Caco-2 (cell line): ENCODE measurements around the gene MYH8. TPM values are rescaled to one million over a fixed set of nuclear protein-coding genes. Genes with fewer than 3 reads are reported as not detected.

Experiments used
- BruUV-seq: library from RNA; stranded (reverse); fragments of 400-500 nt; replicated peaks from 2 replicates; lab custom pipeline; 2021; lab: Mats Ljungman, UMichigan
- CTCF ChIA-PET: fragments of 300-600 bp; sonication (Branson Sonifier 250); formaldehyde crosslinking; loops from one replicate; lab custom pipeline; 2022; ENCODE audit warnings: antibody characterized with exemption; lab: Charles Lee
- POLR2A ChIA-PET: fragments of 300-600 bp; sonication (Branson Sonifier 250); formaldehyde crosslinking; loops from one replicate; lab custom pipeline; 2022; ENCODE audit warnings: antibody characterized with exemption; lab: Charles Lee
- DNase-seq, 2 experiments: peaks; one replicate each; pipeline versions ENCODE4 v3.0.0 to v3.0.0-alpha.2; 2020 to 2022
- H3K27me3 ChIP-seq: replicated peaks from 2 replicates; pipeline ENCODE4 v1.6.0; 2011; ENCODE audit warnings: low read length; ENCODE audit not compliant: control insufficient read depth, insufficient read depth
- H3K36me3 ChIP-seq: 2 replicates; pipeline ENCODE4 v1.5.1; 2011; ENCODE audit warnings: low read length; ENCODE audit not compliant: control insufficient read depth, insufficient read depth
- H3K4me1 ChIP-seq: fragments of 250-450 bp; sonication (Bioruptor Pico); 2 replicates; pipeline ENCODE4 v1.5.1; 2020; ENCODE audit warnings: mild to moderate bottlenecking
- H3K4me3 ChIP-seq: 2 replicates; pipeline ENCODE4 v1.5.1; 2011; ENCODE audit warnings: low read depth, mild to moderate bottlenecking, control low read depth, low read length
- H3K9me3 ChIP-seq: fragments of 250-450 bp; sonication (Bioruptor Pico); 2 replicates; pipeline ENCODE4 v1.5.1; 2020; ENCODE audit warnings: mild to moderate bottlenecking, moderate library complexity
- H3K27ac Mint-ChIP-seq: one replicate; pipeline ENCODE4 v1.8.0; 2022; ENCODE audit warnings: mixed read lengths; ENCODE audit not compliant: unreplicated experiment
- H3K27me3 Mint-ChIP-seq: one replicate; pipeline ENCODE4 v1.8.0; 2022; ENCODE audit warnings: mixed read lengths; ENCODE audit not compliant: insufficient read depth, unreplicated experiment
- H3K36me3 Mint-ChIP-seq: one replicate; pipeline ENCODE4 v1.8.0; 2022; ENCODE audit warnings: mild to moderate bottlenecking, mixed read lengths; ENCODE audit not compliant: insufficient read depth, unreplicated experiment
- H3K4me1 Mint-ChIP-seq: one replicate; pipeline ENCODE4 v1.8.0; 2022; ENCODE audit warnings: low read depth, mixed read lengths; ENCODE audit not compliant: unreplicated experiment
- H3K4me3 Mint-ChIP-seq: one replicate; pipeline ENCODE4 v1.8.0; 2022; ENCODE audit warnings: mild to moderate bottlenecking, moderate library complexity, mixed read lengths; ENCODE audit not compliant: unreplicated experiment
- H3K9me3 Mint-ChIP-seq: one replicate; pipeline ENCODE4 v1.8.0; 2022; ENCODE audit warnings: mixed read lengths; ENCODE audit not compliant: unreplicated experiment
- intact Hi-C: fragments of 100-400 bp; cut with micrococcal nuclease; formaldehyde crosslinking; loops from one replicate; pipeline ENCODE4 v1.10.0; 2022; ENCODE audit not compliant: unreplicated experiment
- total RNA-seq: library from RNA; stranded (reverse); gene quantifications from 2 replicates; pipeline ENCODE4 v1.2.3, GENCODE V29; 2022
- TF ChIP-seq, protein P1 (sequence below), 2 experiments: fragments of 200-600 bp in 1 of 2; IDR thresholded peaks; 1 replicate in 1 of 2; 2 replicates in 1 of 2; pipeline versions ENCODE4 v1.5.1 to v1.8.0; 2011 to 2022; ENCODE audit warnings: antibody characterized with exemption in 1 of 2, control low read depth in 1 of 2, inconsistent platforms in 1 of 2, low read depth in 1 of 2, low read length in 1 of 2, mild to moderate bottlenecking in 1 of 2, moderate library complexity in 1 of 2; ENCODE audit not compliant: insufficient read depth in 1 of 2, severe bottlenecking in 1 of 2, unreplicated experiment in 1 of 2

Gene MYH8
- total RNA-seq, 1 experiment from 2014 or later = not detected

DNA sequence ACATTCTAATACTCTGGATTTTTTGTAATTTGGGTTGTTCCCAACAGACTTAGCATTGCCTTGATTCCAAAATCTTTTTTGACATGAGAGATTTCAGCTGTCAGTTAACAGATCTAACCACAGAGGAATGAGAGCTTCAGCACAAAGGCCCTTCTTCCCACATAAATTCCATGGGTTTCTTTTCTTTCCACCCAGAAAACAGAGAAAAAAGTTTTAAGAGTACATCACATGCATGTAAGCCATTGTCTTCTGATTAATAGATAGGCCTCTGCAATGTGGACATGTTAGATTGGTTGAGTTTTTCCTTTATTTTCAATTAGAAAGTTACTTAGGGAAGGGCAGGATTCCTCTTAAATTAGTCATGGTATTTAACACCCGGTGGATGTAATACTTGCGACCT is 939 bp downstream of the MYH8 start:
- no peaks in the 10 kb centered on the region for H3K9me3 ChIP-seq
- DNase-seq = no peak
- TF ChIP-seq, protein P1, sequence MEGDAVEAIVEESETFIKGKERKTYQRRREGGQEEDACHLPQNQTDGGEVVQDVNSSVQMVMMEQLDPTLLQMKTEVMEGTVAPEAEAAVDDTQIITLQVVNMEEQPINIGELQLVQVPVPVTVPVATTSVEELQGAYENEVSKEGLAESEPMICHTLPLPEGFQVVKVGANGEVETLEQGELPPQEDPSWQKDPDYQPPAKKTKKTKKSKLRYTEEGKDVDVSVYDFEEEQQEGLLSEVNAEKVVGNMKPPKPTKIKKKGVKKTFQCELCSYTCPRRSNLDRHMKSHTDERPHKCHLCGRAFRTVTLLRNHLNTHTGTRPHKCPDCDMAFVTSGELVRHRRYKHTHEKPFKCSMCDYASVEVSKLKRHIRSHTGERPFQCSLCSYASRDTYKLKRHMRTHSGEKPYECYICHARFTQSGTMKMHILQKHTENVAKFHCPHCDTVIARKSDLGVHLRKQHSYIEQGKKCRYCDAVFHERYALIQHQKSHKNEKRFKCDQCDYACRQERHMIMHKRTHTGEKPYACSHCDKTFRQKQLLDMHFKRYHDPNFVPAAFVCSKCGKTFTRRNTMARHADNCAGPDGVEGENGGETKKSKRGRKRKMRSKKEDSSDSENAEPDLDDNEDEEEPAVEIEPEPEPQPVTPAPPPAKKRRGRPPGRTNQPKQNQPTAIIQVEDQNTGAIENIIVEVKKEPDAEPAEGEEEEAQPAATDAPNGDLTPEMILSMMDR (IDR thresholded peaks at IDR 0.05; ENCODE audit: insufficient read depth in 1 of 2, low read depth in 1 of 2, low read length in 1 of 2, severe bottlenecking in 1 of 2, unreplicated experiment in 1 of 2) = no peak
- H3K4me3 ChIP-seq = no peak overlapping the region
- no peaks in the 10 kb centered on the region for H3K27me3 Mint-ChIP-seq
- H3K4me3 Mint-ChIP-seq = no peak overlapping the region
- H3K4me1 ChIP-seq = no peaks in the 10 kb centered on the region
- no peaks in the 10 kb centered on the region for H3K36me3 Mint-ChIP-seq
- no peaks in the 10 kb centered on the region for H3K4me1 Mint-ChIP-seq
- POLR2A ChIA-PET = no interaction called here
- no peaks in the 10 kb centered on the region for H3K36me3 ChIP-seq
- no peak overlapping the region for H3K27ac Mint-ChIP-seq
- CTCF ChIA-PET = no interaction called here
- no TSS peak for BruUV-seq
- H3K27me3 ChIP-seq = no peaks in the 10 kb centered on the region
- intact Hi-C loops = no loop called here
- H3K9me3 Mint-ChIP-seq = no peaks in the 10 kb centered on the region

DNA sequence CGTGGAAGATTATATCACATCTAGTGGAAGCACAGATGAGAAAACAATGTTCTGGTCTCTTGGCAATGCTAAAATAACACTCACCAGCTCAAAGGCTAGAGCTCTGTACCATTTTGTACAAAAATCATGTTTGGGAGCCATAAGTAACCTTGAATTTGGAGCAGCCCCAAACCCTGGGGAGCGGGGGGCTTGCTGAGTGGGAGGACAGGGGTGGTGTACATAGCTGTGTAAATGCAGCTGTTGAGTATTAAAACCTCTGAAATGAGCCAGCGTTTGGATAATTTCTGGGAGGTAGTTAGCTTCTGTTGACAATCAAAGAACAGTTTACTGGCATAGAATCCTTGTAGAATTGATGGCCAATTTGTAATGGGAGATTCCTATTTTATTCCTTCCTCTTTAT is 4.3 kb downstream of the MYH8 start:
- ChIA-PET CTCF (no interaction called here), POLR2A (no interaction called here)
- H3K4me1 ChIP-seq = no peaks in the 10 kb centered on the region
- Mint-ChIP-seq H3K27me3 (no peaks in the 10 kb centered on the region), H3K4me1 (no peaks in the 10 kb centered on the region), H3K27ac (no peak overlapping the region), H3K36me3 (no peaks in the 10 kb centered on the region), H3K4me3 (no peak overlapping the region), H3K9me3 (no peaks in the 10 kb centered on the region)
- TF ChIP-seq, protein P1 (IDR thresholded peaks at IDR 0.05; ENCODE audit: insufficient read depth in 1 of 2, low read depth in 1 of 2, low read length in 1 of 2, severe bottlenecking in 1 of 2, unreplicated experiment in 1 of 2) = no peak
- no peaks in the 10 kb centered on the region for H3K9me3 ChIP-seq
- DNase-seq = no peak
- no peak overlapping the region for H3K4me3 ChIP-seq
- intact Hi-C loops = no loop called here
- H3K36me3 ChIP-seq = no peaks in the 10 kb centered on the region
- BruUV-seq = no TSS peak
- H3K27me3 ChIP-seq = no peaks in the 10 kb centered on the region

DNA sequence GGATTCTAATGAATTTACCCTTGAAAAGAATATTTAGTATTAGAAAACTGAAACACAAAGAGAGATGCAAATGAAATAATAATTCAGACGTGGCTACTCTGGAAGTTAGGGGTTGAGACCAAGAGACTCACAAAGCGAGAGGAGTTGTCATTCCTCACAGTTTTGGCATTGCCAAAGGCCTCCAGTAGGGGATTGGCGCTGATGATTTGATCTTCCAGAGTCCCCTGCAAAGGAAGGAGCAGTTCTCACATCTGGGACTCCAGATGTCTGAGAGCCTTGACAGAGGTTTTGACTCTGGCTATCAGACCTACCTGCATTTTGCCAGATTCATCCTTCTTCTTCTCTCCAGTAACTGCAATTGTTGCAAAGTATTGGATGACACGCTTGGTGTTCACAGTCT is 6.6 kb downstream of the MYH8 start:
- Mint-ChIP-seq H3K36me3 (no peaks in the 10 kb centered on the region), H3K27ac (no peak overlapping the region), H3K4me3 (no peak overlapping the region), H3K4me1 (no peaks in the 10 kb centered on the region), H3K27me3 (no peaks in the 10 kb centered on the region), H3K9me3 (no peaks in the 10 kb centered on the region)
- DNase-seq = no peak
- Histone ChIP-seq H3K27me3 (no peaks in the 10 kb centered on the region), H3K4me3 (no peak overlapping the region), H3K36me3 (no peaks in the 10 kb centered on the region), H3K9me3 (no peaks in the 10 kb centered on the region), H3K4me1 (no peaks in the 10 kb centered on the region)
- intact Hi-C loops = no loop called here
- BruUV-seq = no TSS peak
- ChIA-PET POLR2A (no interaction called here), CTCF (no interaction called here)
- TF ChIP-seq, protein P1 (IDR thresholded peaks at IDR 0.05; ENCODE audit: insufficient read depth in 1 of 2, low read depth in 1 of 2, low read length in 1 of 2, severe bottlenecking in 1 of 2, unreplicated experiment in 1 of 2) = no peak
